Measurements from ENCODE around the gene TUBB. TPM values are rescaled to one million over a fixed set of nuclear protein-coding genes. Genes with fewer than 3 reads are reported as not detected.

The TUBB gene
- total RNA-seq, 1 experiment from 2014 or later, result 1,719 TPM

DNA sequence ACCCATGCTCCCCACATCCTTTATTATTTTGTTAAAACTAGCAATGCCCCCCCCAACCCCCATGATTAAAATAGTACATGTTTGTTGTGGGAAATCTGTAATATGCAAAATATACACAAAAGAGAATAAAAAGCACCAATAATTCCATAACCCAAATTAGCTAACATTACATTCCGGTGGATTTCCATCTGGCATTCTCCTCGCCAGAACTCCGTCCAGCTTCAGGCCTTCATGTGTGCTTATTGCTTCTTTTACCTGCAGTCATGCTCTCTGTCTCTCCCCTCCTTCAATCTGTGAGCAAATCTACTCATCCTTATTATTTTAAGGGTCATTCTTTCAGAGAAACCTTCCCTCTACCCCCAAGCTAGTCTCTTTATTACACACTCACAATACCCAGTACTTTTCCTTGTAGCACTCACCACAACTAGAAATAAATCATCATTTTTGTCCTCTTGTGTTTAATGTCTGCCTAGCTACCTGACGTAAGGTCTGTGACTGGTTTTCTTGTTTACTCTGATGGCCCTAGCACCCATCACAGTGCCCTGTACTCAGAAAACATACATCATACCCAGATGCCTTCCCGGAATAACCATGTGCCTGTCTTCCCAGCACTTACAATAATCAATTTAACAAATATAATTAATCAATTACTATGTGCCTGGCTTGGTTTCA is 49.8 kb downstream of the TUBB start:
- TF ChIP-seq, protein P1, sequence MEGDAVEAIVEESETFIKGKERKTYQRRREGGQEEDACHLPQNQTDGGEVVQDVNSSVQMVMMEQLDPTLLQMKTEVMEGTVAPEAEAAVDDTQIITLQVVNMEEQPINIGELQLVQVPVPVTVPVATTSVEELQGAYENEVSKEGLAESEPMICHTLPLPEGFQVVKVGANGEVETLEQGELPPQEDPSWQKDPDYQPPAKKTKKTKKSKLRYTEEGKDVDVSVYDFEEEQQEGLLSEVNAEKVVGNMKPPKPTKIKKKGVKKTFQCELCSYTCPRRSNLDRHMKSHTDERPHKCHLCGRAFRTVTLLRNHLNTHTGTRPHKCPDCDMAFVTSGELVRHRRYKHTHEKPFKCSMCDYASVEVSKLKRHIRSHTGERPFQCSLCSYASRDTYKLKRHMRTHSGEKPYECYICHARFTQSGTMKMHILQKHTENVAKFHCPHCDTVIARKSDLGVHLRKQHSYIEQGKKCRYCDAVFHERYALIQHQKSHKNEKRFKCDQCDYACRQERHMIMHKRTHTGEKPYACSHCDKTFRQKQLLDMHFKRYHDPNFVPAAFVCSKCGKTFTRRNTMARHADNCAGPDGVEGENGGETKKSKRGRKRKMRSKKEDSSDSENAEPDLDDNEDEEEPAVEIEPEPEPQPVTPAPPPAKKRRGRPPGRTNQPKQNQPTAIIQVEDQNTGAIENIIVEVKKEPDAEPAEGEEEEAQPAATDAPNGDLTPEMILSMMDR (conservative IDR thresholded peaks at IDR 0.05), result no peak
- no peak overlapping the region for H3K9ac ChIP-seq (ENCODE audit: extremely low read depth, insufficient read length, low read length)
- H4K91ac ChIP-seq (ENCODE audit: insufficient read length, low read depth, low read length), result no peak overlapping the region
- no peak overlapping the region for H3T11ph ChIP-seq (ENCODE audit: low read length)
- peak overlapping the region; percentile 6 for H3K18ac ChIP-seq (ENCODE audit: insufficient read length, low read depth, low read length)
- no peak overlapping the region for H2BK20ac ChIP-seq (ENCODE audit: low read depth, low read length, poor library complexity, severe bottlenecking)
- H3K27ac ChIP-seq (ENCODE audit: insufficient read length, low read depth, low read length), result no peak overlapping the region
- H4K5ac ChIP-seq (ENCODE audit: insufficient read length, low read depth, low read length), result no peak overlapping the region
- H3K4ac ChIP-seq (ENCODE audit: low read depth, low read length), result no peak overlapping the region
- no peak overlapping the region for H2BK12ac ChIP-seq (ENCODE audit: insufficient read length, low read depth, low read length)
- H4K20me1 ChIP-seq (ENCODE audit: control insufficient read depth, insufficient read depth, insufficient read length), result no peaks in the 10 kb centered on the region
- 100% methylated on average over 1 of the region's 5 CpGs for WGBS (ENCODE audit: extremely low coverage, insufficient read length, low lambda C conversion rate)
- H2BK5ac ChIP-seq (ENCODE audit: insufficient read length, low read length), result no peak overlapping the region
- H3K79me1 ChIP-seq (ENCODE audit: insufficient read depth, low read depth, low read length, poor library complexity, severe bottlenecking), result no peaks in the 10 kb centered on the region
- no peaks in the 10 kb centered on the region for H3K9me3 ChIP-seq (ENCODE audit: control insufficient read depth, low read depth, low read length)
- no peak overlapping the region for H2AK5ac ChIP-seq (ENCODE audit: insufficient read length, low read length)
- no peaks in the 10 kb centered on the region for H3K23me2 ChIP-seq (ENCODE audit: insufficient read length, low read depth, low read length, poor library complexity, severe bottlenecking)
- no peaks in the 10 kb centered on the region for H3K79me2 ChIP-seq (ENCODE audit: insufficient read depth, low read length)
- H2BK15ac ChIP-seq (ENCODE audit: low read depth, low read length), result no peak overlapping the region
- H3K27me3 Mint-ChIP-seq (ENCODE audit: low read depth), result no peaks in the 10 kb centered on the region; the same call in 1 of the 2 replicates
- H3K4me1 ChIP-seq (ENCODE audit: insufficient read depth, low read length), result peaks cover 21% of the 10 kb centered on the region; the same call in 1 of the 2 replicates
- no peak overlapping the region for H3K14ac ChIP-seq (ENCODE audit: insufficient read depth, low read length)
- peak overlapping the region; percentile 47 to 60; a peak in 1 of 5 replicates for H3K4me3 Mint-ChIP-seq
- no peaks in the 10 kb centered on the region for H3K9me3 Mint-ChIP-seq
- H4K8ac ChIP-seq (replicated peaks; ENCODE audit: insufficient read length, low read depth, low read length), result no peak overlapping the region
- H3K4me2 ChIP-seq (ENCODE audit: insufficient read depth, insufficient read length, low read length), result no peak overlapping the region
- no peak for DNase-seq
- H3K23ac ChIP-seq (ENCODE audit: insufficient read length, low read depth, low read length), result no peak overlapping the region
- no peak overlapping the region for H2AFZ ChIP-seq (ENCODE audit: low read length)
- H3K27me3 ChIP-seq (ENCODE audit: insufficient read depth, low read length), result no peaks in the 10 kb centered on the region
- peak overlapping the region; percentile 17 to 99 (median 97) for H3K27ac Mint-ChIP-seq
- H2BK120ac ChIP-seq (ENCODE audit: low read depth, low read length, poor library complexity, severe bottlenecking), result no peak overlapping the region
- H3K4me1 Mint-ChIP-seq, result peaks cover 47 to 55% of the 10 kb centered on the region in 2 experiments
- peaks cover 0 to 1% (median 0%) of the 10 kb centered on the region in 3 experiments; a peak in 1 of 7 replicates for H3K36me3 Mint-ChIP-seq (ENCODE audit: insufficient read depth in 1 of 3, low read depth in 3 of 3)
- no peak overlapping the region for H3K56ac ChIP-seq (ENCODE audit: insufficient read length, low read depth, low read length)
